HUDEP-2 (cell line): ENCODE measurements around the gene MS4A1.
"Not testable (repeated sequence)": the region's sequence is repeated elsewhere in the genome, so short reads cannot be mapped to it uniquely, and the experiment has no call there.

Source experiments
- DNase-seq, 76 experiments: peaks; one replicate each; lab custom pipeline; 2025; ENCODE audit not compliant: unreplicated experiment in 76 of 76; lab: John Stamatoyannopoulos, UW

Gene MS4A1

GRCh38 chr11:60455531-60456042 is at the start of gene MS4A1:
Gene MS4A1, plus strand, starts transcription at chr11:60455847. Its CDS starts 6,528 bp downstream, at chr11:60462375.
- DNase-seq: no peak

GRCh38 chr11:60420015-60420414 is 35.6 kb upstream of the MS4A1 start:
- DNase-seq: no peak

GRCh38 chr11:60422609-60423008 is 33.0 kb upstream of the MS4A1 start:
- no peak for DNase-seq

GRCh38 chr11:60428517-60428916 is 27.1 kb upstream of the MS4A1 start:
- DNase-seq: no peak

GRCh38 chr11:60429272-60429671 is 26.4 kb upstream of the MS4A1 start, which contains the start of gene MS4A5:
Gene MS4A5, plus strand, starts transcription at chr11:60429572. Its CDS starts 103 bp downstream, at chr11:60429675.
- DNase-seq: no peak

GRCh38 chr11:60431251-60431650 is 24.4 kb upstream of the MS4A1 start:
- no peak for DNase-seq

- DNase-seq: no peak
Observed at GRCh38 chr11:60433401-60433800, 22.2 kb upstream of the MS4A1 start.

- DNase-seq: no peak
Observed at GRCh38 chr11:60447070-60447469, 8.6 kb upstream of the MS4A1 start.

- no peak for DNase-seq
Observed at GRCh38 chr11:60447846-60448245, 7.8 kb upstream of the MS4A1 start.

- not testable (repeated sequence) for DNase-seq
Observed at GRCh38 chr11:60451185-60451584, 4.5 kb upstream of the MS4A1 start.

- no peak for DNase-seq
Observed at GRCh38 chr11:60454212-60454611, 1.4 kb upstream of the MS4A1 start.

GRCh38 chr11:60457576-60457975 is 1.9 kb downstream of the MS4A1 start:
- DNase-seq: no peak

- DNase-seq: no peak
Observed at GRCh38 chr11:60459345-60459744, 3.7 kb downstream of the MS4A1 start.

GRCh38 chr11:60468829-60469228 is 13.2 kb downstream of the MS4A1 start:
- no peak for DNase-seq

- no peak for DNase-seq
Observed at GRCh38 chr11:60469723-60470122, 14.1 kb downstream of the MS4A1 start.

GRCh38 chr11:60477035-60477445 is 21.4 kb downstream of the MS4A1 start:
- DNase-seq: no peak

GRCh38 chr11:60482361-60482760 is 26.7 kb downstream of the MS4A1 start:
- peak in 5 of 76 experiments; percentile 0 to 18 (median 7) for DNase-seq

- DNase-seq: peak in 1 of 76 experiments; percentile 21
Observed at GRCh38 chr11:60485987-60486386, 30.3 kb downstream of the MS4A1 start.

- no peak for DNase-seq
Observed at GRCh38 chr11:60492488-60493009, 36.9 kb downstream of the MS4A1 start, which contains the start of gene MS4A12. Gene MS4A12, plus strand, starts transcription at chr11:60492778. Its CDS starts 4,541 bp downstream, at chr11:60497319.

- no peak for DNase-seq
Observed at GRCh38 chr11:60493454-60493853, 37.8 kb downstream of the MS4A1 start.

- DNase-seq: no peak
Observed at GRCh38 chr11:60498399-60498798, 42.8 kb downstream of the MS4A1 start.

GRCh38 chr11:60498853-60499252 is 43.2 kb downstream of the MS4A1 start:
- no peak for DNase-seq
